ENCODE data around the gene HNRNPLL. TPM values are rescaled to one million over a fixed set of nuclear protein-coding genes. Genes with fewer than 3 reads are reported as not detected.

HNRNPLL gene
- total and polyA plus RNA-seq, 2 of the 13 experiments (the other 11 are each of a cell fraction or from before 2014, with no cell fraction given), result 49.4 to 103 TPM

DNA sequence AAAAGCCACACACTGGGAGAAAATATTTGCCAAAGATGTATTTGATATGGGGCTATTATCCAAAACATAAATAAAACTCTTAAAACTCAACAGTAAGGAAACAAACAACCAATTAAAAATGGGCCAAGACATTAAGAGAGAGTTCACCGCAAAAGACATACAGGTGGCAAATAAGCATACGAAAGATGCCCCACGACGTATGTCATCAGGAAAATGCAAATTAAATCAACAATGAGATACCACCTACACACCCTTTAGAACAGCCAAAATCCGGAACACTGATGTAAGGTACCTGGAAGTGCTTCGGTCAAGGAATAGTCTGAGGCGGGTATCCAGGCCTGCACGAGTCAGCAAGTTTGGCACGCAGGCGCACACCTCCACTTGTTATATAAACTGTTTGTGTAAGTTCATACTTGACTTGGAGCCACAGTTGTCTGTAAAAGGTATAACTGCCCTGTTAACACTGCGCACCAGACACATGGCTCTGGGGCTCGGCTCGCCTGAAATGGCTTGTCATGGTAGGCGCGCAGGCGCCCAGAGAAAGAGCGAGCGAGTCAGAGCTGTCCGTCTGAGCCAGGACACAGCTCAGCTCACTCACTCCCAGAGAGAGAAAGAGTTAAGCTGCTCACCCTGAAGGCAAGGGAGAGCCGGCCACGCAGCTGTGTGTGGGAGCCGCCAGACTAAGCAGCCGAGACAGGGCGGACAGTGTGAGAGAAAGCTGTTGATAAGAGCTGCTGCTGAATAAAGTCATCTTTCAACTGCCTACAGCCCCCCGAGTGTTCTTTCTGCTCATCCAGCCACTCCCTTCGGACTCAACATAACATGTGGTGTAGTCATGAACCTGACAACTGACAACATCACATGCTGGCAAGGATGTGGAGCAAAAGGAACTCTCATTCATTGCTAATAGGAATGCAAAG, 87.3 kb downstream of the HNRNPLL start:
- no peak overlapping the region for H3K27ac ChIP-seq (ENCODE audit: extremely low read length, insufficient read depth, low read length)
- POLR2A ChIA-PET, result interaction anchor here (1.8 kb wide), 1 partner anchor 18 kb away, joined by 3 read pairs; no protein-coding TSS in a partner anchor
- TF ChIP-seq ZSCAN30 (CRISPR knock-in tag; IDR thresholded peaks at IDR 0.05) (no peak), ZNF687 (CRISPR knock-in tag; IDR thresholded peaks at IDR 0.05) (peak; percentile 28; the same call in 1 of the 2 replicates), RAD21 (CRISPR knock-in tag; IDR thresholded peaks at IDR 0.05) (no peak), MAFF (IDR thresholded peaks at IDR 0.05; ENCODE audit: low read depth, low read length) (peak; percentile 66; the same call in 1 of the 2 replicates), ZNF644 (CRISPR knock-in tag; IDR thresholded peaks at IDR 0.05; ENCODE audit: low read depth) (no peak), MAFK (conservative IDR thresholded peaks at IDR 0.05 in 1 of 2, IDR thresholded peaks at IDR 0.05 in 1 of 2; ENCODE audit: low read length in 2 of 2) (peak; percentile 79 to 82), NFE2L2 (IDR thresholded peaks at IDR 0.05; ENCODE audit: low read length) (peak; percentile 89), PAXIP1 (CRISPR knock-in tag; conservative IDR thresholded peaks at IDR 0.05) (0 out of 2 replicates have a peak, but pooled peaks have one; percentile 22), CCDC6 (CRISPR knock-in tag; IDR thresholded peaks at IDR 0.05) (0 out of 2 replicates have a peak, but pooled peaks have one; percentile 41), XRCC5 (optimal IDR thresholded peaks at IDR 0.05; ENCODE audit: low read length) (peak; percentile 26), NR1H2 (CRISPR knock-in tag; IDR thresholded peaks at IDR 0.05; ENCODE audit: borderline replicate concordance, low read depth) (0 out of 2 replicates have a peak, but pooled peaks have one; percentile 31)
- TF ChIP-seq, protein P1, sequence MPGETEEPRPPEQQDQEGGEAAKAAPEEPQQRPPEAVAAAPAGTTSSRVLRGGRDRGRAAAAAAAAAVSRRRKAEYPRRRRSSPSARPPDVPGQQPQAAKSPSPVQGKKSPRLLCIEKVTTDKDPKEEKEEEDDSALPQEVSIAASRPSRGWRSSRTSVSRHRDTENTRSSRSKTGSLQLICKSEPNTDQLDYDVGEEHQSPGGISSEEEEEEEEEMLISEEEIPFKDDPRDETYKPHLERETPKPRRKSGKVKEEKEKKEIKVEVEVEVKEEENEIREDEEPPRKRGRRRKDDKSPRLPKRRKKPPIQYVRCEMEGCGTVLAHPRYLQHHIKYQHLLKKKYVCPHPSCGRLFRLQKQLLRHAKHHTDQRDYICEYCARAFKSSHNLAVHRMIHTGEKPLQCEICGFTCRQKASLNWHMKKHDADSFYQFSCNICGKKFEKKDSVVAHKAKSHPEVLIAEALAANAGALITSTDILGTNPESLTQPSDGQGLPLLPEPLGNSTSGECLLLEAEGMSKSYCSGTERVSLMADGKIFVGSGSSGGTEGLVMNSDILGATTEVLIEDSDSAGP (CRISPR knock-in tag; IDR thresholded peaks at IDR 0.05; ENCODE audit: borderline replicate concordance), result 0 out of 2 replicates have a peak, but pooled peaks have one; percentile 29

More for the DNA sequence above, 87.3 kb downstream of the HNRNPLL start:
- Histone ChIP-seq H3K9ac (ENCODE audit: insufficient read depth, low read depth, low read length) (no peak overlapping the region), H2AFZ (ENCODE audit: low read length) (no peak overlapping the region), H3K4me3 (replicated peaks in 1 of 3; ENCODE audit: insufficient read depth in 1 of 3, low read depth in 2 of 3, low read length in 3 of 3) (no peak overlapping the region), H4K20me1 (ENCODE audit: insufficient read depth, low read length) (no peaks in the 10 kb centered on the region), H3K79me2 (ENCODE audit: insufficient read depth, low read length) (no peaks in the 10 kb centered on the region), H3K4me2 (ENCODE audit: low read depth, low read length) (no peak overlapping the region), H3K9me3 (ENCODE audit: low read length) (no peaks in the 10 kb centered on the region), H3K27me3 (ENCODE audit: control insufficient read depth in 1 of 2, insufficient read depth in 2 of 2, low read length in 2 of 2) (peaks cover 0 to 10% of the 10 kb centered on the region in 2 experiments; a peak in 3 of 5 replicates), H3K36me3 (replicated peaks in 1 of 2; ENCODE audit: control insufficient read depth in 1 of 2, insufficient read depth in 2 of 2, low read length in 2 of 2) (no peaks in the 10 kb centered on the region), H3K4me1 (ENCODE audit: insufficient read depth, low read length) (peaks cover 24% of the 10 kb centered on the region)
- BruUV-seq (replicated peaks), result no TSS peak
- 74% methylated on average over 26 of the region's 26 CpGs for WGBS (ENCODE audit: low lambda C conversion rate)
- DNase-seq (ENCODE audit: low spot score) (no peak), FAIRE-seq (peak; percentile 50), ATAC-seq (peak; percentile 39; the same call in 2 of the 3 replicates)
- intact Hi-C loops (cut with micrococcal nuclease; ENCODE audit: unreplicated experiment), result no loop called here
- CTCF ChIA-PET (ENCODE audit: low intra/inter-chr PET ratio, low total read pairs), result no interaction called here
- in situ Hi-C loops (cut with HindIII; ENCODE audit: extremely low pct_ligation_motif_present, low pct_unique_long_range_greater_than_20kb), result no loop called here
